Astrocyte (in vitro differentiated cells and primary cell): ENCODE results near the gene NKAIN2.

Source experiments
- CTCF ChIP-seq: IDR thresholded peaks from 2 replicates; pipeline ENCODE4 v1.5.1; 2011; ENCODE audit warnings: low read depth, mild to moderate bottlenecking, inconsistent platforms, low read length, moderate library complexity; ENCODE audit not compliant: insufficient read depth
- EZH2 ChIP-seq: IDR thresholded peaks from 2 replicates; pipeline ENCODE4 v1.6.1; 2012; ENCODE audit warnings: mild to moderate bottlenecking, low read length, inconsistent platforms; ENCODE audit not compliant: insufficient read depth

DNA sequence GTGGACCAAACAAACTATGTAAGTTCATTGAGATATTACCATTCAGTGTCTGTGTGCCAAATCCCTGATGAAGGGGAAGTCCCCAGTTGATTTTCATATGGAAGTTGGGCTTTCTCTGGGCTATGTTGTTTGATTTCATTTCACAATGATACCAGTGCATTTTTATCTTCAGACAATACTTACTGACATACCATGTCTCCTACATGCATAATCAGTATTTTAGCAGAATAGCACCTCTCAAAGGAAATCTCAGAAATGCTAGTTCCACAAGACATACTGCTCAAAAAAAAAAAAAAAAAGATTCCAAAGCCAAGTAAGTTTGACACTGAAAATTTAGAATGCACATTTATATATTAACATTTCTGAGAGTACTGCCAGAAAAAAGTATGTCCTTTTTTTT, 989.7 kb downstream of the NKAIN2 start:
- TF ChIP-seq CTCF (no peak), EZH2 (no peak)
